SIG-M5 treated with dmso at 0.1 percent for 504 hours (cell line): ENCODE results near the gene OLFM1.

ENCODE experiments used
- DNase-seq: peaks from one replicate; lab custom pipeline; 2025; ENCODE audit not compliant: unreplicated experiment; lab: John Stamatoyannopoulos, UW

The OLFM1 gene

GRCh38 chr9:135088979-135089847, 1.7 kb downstream of the OLFM1 start:
- no peak for DNase-seq

GRCh38 chr9:135090081-135090480, 2.6 kb downstream of the OLFM1 start:
- no peak for DNase-seq

GRCh38 chr9:135090547-135090946, 3.1 kb downstream of the OLFM1 start:
- DNase-seq: no peak

- DNase-seq: no peak
Observed at GRCh38 chr9:135091545-135091944, 4.1 kb downstream of the OLFM1 start.

GRCh38 chr9:135093111-135093510, 5.6 kb downstream of the OLFM1 start:
- DNase-seq: no peak

- no peak for DNase-seq
Observed at GRCh38 chr9:135093911-135094584, 6.6 kb downstream of the OLFM1 start.

GRCh38 chr9:135095470-135096407, 8.3 kb downstream of the OLFM1 start:
- no peak for DNase-seq

GRCh38 chr9:135096408-135096895, 9.0 kb downstream of the OLFM1 start:
- no peak for DNase-seq

GRCh38 chr9:135098400-135099105, 11.1 kb downstream of the OLFM1 start:
- no peak for DNase-seq

- no peak for DNase-seq
Observed at GRCh38 chr9:135099574-135099973, 12.1 kb downstream of the OLFM1 start.

- DNase-seq: no peak
Observed at GRCh38 chr9:135100241-135100681, 12.8 kb downstream of the OLFM1 start.

- no peak for DNase-seq
Observed at GRCh38 chr9:135100725-135101410, 13.4 kb downstream of the OLFM1 start.

GRCh38 chr9:135101486-135101885, 14.0 kb downstream of the OLFM1 start:
- DNase-seq: no peak

- no peak for DNase-seq
Observed at GRCh38 chr9:135101926-135102325, 14.5 kb downstream of the OLFM1 start.

GRCh38 chr9:135102331-135102730, 14.9 kb downstream of the OLFM1 start:
- no peak for DNase-seq

- no peak for DNase-seq
Observed at GRCh38 chr9:135103001-135103446, 15.6 kb downstream of the OLFM1 start.

- DNase-seq: no peak
Observed at GRCh38 chr9:135103931-135104639, 16.6 kb downstream of the OLFM1 start.

GRCh38 chr9:135104761-135105160, 17.3 kb downstream of the OLFM1 start:
- DNase-seq: no peak

GRCh38 chr9:135105211-135105745, 17.8 kb downstream of the OLFM1 start:
- no peak for DNase-seq
